Right cardiac atrium (tissue), 5 donors: ENCODE data around the gene SLC6A6. TPM values are rescaled to one million over a fixed set of nuclear protein-coding genes. Genes with fewer than 3 reads are reported as not detected.

Source experiments
- ATAC-seq, 2 donors: fragments of 200-7000 bp; cut with Tn5 transposase; one replicate each; pipeline versions ENCODE4 v1.8.0 to v1.9.1; 2020; ENCODE audit warnings: moderate library complexity in 2 of 2, mild to moderate bottlenecking in 1 of 2
- DNase-seq, 3 donors: peaks; one replicate each; pipeline ENCODE4 v3.0.0-alpha.2; 2020
- H3K27ac ChIP-seq: one replicate; pipeline ENCODE4 v1.5.1; 2013; ENCODE audit warnings: mild to moderate bottlenecking, low read length, control low read depth, moderate library complexity
- H3K27me3 ChIP-seq: one replicate; pipeline ENCODE4 v1.6.1; 2013; ENCODE audit not compliant: control insufficient read depth, insufficient read depth
- H3K4me1 ChIP-seq: one replicate; pipeline ENCODE4 v1.6.1; 2013; ENCODE audit warnings: low read length; ENCODE audit not compliant: control insufficient read depth, insufficient read depth
- H3K4me3 ChIP-seq: one replicate; pipeline ENCODE4 v1.5.1; 2013; ENCODE audit warnings: low read length, control low read depth
- H3K9me3 ChIP-seq: one replicate; pipeline ENCODE4 v1.6.1; 2013; ENCODE audit warnings: low read length; ENCODE audit not compliant: control insufficient read depth
- WGBS: extraction: QIAGEN DNeasy Blood & Tissue Kit; methylation state at CpG from one replicate; pipeline ENCODE4 v1.1.7; 2013; 5-methylcytosine and 5-hydroxymethylcytosine counted together
- intact Hi-C, 4 donors: fragments of 100-400 bp; cut with DNase I; formaldehyde crosslinking; loops; one replicate each; pipeline versions ENCODE4 v1.11.0 to v1.14.0; 2022 to 2023
- polyA plus RNA-seq: library from polyadenylated mRNA; stranded (reverse); fragments of 200-250 nt; gene quantifications from one replicate; pipeline ENCODE4 v1.2.3, GENCODE V29; 2013
- total RNA-seq, 4 donors: library from RNA; stranded (reverse); fragmentation: NEBNext Ultra II Directional; extraction: Animal tissue kit (Norgen Biotek cat#: 25700); gene quantifications; one replicate each; pipeline ENCODE4 v1.2.1, GENCODE V29; 2021
- donor health status: healthy with polysubstance abuse.
- donor health status: DM: no; HTN: yes; CAD: no.
- donor health status: DM: no; HTN: no; CAD: no.
- donor health status: DM: no; HTN: yes; CAD: no; lungs with severe emphysema.
- donor health status: DM: yes; HTN: yes; CAD: no.

The SLC6A6 gene
- total and polyA plus RNA-seq, 5 donors = 21.3 to 106 (median 31.6) TPM

DNA sequence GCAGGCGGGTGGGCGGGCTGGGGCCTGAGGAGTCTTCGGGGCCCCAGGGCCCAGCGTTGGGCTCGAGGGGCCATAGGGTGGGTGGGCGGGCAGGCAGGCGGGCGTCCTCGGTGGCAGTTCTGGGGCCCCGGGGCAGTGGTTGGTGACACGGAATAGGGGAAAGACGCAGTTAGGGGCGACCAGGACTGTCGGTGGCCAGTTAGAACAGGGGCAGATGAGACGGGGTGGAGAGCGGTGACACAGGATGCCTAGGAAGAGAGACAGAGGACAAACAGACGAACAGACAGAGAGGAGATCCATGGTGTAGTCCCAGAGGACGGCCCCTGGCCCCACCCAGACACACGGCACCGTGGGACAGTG is 101.3 kb downstream of the SLC6A6 start:
- no peak for ATAC-seq
- intact Hi-C loops = no loop called here
- Histone ChIP-seq H3K4me1 (no peaks in the 10 kb centered on the region), H3K27ac (no peak overlapping the region), H3K27me3 (no peaks in the 10 kb centered on the region), H3K9me3 (peaks cover 4% of the 10 kb centered on the region), H3K4me3 (no peak overlapping the region)
- 90% methylated on average over 20 of the region's 20 CpGs for WGBS
- no peak for DNase-seq

DNA sequence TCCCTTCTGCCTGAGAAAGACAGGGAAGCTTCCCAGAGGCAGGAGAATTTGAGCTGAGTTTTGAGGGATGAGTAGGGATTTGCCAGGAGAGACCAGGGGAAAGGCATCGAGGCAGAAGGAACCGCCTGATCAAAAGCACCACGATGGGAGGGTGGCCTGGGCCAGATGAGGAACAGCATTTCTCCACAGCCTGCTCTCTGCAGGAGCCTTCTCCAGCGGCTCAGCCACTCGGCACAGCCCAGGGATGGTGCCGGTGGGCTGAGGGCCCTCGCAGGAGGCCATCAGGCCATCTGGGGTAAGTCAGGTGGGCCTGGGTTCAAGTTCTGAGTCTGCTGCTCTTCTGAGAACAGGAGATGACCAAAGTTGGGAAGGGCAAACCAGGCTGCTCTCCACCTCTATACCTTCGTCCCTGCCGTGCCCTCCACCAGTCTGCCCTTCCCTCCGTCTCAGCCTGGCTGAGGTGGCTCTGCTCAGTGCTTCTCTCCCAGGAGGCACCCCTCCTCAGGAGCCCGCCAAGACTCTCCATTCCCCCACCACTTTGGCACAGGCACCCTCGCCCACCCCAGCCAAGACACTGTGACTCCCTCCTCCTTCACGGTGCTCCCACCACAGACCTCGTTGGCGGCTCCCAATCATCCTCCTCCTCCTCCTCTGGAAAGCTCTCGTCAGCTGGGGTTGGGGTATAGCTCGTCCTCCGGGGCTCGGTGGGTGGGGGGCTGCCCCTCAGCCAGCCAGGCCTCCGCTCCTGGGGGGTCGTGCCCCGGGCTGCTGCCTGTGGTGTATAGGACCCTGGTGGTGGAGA is 102.8 kb downstream of the SLC6A6 start:
- ATAC-seq (peak in 1 of 2 donors; percentile 13), DNase-seq (peak in 2 of 3 donors; percentile 30 to 49)
- Histone ChIP-seq H3K4me3 (no peak overlapping the region), H3K27me3 (no peaks in the 10 kb centered on the region), H3K4me1 (no peaks in the 10 kb centered on the region), H3K27ac (no peak overlapping the region), H3K9me3 (peaks cover 4% of the 10 kb centered on the region)
- 86% methylated on average over 22 of the region's 22 CpGs for WGBS
- intact Hi-C loops = no loop called here

DNA sequence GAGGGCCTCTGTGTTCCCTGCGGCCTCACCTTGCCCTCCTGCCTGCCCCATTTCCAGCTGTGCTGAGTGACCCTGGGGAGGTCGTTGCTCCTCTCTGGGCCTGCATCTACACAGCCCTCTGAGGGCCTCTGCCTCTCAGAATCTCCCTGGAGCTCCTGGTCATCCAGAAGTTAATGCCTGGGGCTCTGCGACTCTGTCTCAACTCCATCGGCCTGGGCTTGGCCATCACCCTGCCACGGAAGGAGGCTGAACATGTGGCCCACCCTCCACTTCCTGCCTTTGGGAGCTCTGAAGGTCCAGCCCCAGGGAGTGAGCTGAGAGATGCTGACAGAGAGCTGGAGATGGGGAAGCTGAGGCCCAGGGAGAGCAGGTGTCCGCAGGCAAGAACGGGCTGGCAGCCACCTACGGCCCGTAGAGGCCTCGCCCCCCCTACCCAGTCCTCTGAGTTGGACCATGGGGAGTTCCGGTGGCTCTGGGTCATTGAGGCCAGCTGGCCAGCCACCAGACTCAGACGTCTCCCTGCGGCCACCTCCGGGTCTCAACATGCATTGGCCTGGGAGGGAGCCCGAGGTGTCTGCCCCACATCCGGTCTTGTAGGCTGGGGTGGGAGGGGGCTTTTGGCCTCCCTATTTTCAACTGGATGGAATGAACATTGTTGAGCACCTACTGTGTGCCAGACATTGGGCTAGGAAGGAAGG is 103.5 kb downstream of the SLC6A6 start:
- WGBS = 87% methylated on average over 16 of the region's 16 CpGs
- no peaks in the 10 kb centered on the region for H3K27me3 ChIP-seq
- peaks cover 4% of the 10 kb centered on the region for H3K9me3 ChIP-seq
- intact Hi-C loops = no loop called here
- DNase-seq (peak in 2 of 3 donors; percentile 32 to 36), ATAC-seq (peak in 1 of 2 donors; percentile 10)
- no peak overlapping the region for H3K4me3 ChIP-seq
- no peak overlapping the region for H3K27ac ChIP-seq
- H3K4me1 ChIP-seq = no peaks in the 10 kb centered on the region

DNA sequence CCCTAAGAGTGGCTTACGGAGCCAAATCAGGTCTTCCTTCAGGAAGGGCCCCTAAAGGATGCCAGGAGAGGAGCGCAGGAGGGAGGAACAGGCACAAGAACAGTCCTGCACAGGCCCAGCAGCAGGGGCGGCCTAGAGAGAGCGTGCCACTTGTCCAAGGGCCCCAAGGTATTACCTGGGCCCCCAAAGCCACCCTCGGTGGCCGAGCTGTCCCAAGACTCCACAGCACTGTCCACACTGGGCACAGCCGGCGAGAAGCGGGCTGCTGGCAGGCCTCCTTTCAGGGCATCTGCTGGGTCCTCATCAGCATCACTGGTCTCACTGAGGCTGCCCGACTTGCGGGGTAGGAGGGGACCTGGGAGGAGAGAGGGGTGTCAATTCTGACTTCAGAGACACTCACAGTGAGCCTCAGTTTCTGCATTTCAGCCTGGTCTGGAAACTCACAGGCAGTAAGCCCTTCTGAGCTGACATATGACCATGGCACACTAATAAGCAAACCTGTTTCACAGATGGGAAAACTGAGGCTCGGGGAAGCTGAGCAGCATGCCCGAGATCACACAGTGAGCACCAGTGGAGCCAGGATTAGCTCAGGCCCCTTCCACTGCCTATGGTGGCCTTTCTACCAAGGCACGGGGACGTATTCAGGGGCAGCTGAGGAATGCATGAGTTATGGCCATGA is 104.4 kb downstream of the SLC6A6 start:
- intact Hi-C loops = no loop called here
- DNase-seq = peak in 2 of 3 donors; percentile 36 to 53
- no peaks in the 10 kb centered on the region for H3K4me1 ChIP-seq

DNA sequence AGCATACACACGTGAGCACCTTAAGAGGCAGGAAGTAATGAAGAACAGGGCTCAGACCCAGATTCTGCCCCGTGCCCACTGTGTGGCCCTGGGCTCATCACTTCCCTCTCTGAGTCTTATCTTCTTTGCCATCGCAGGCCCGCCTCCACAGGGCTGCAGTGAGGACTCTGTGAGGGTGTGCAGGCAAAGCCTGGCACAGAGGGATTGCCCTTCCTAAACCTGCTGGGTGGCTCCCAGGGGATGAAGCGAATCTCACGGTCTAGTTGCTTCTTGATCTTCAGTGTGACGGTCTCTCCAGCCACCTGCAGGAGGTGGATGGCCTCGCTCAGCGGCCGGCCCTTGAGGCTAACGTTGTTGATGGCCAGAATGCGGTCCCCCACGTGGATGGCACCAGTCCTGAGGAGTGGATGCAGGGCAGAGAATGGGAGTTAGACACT is 104.9 kb downstream of the SLC6A6 start:
- DNase-seq (peak in 2 of 3 donors; percentile 16 to 21), ATAC-seq (no peak)
- no peaks in the 10 kb centered on the region for H3K4me1 ChIP-seq
- no peak overlapping the region for H3K4me3 ChIP-seq
- H3K27ac ChIP-seq = no peak overlapping the region
- intact Hi-C loops = no loop called here
- WGBS = 81% methylated on average over 13 of the region's 13 CpGs
- no peaks in the 10 kb centered on the region for H3K27me3 ChIP-seq
- H3K9me3 ChIP-seq = peaks cover 4% of the 10 kb centered on the region

More for the DNA sequence above, 104.4 kb downstream of the SLC6A6 start:
- Histone ChIP-seq H3K27ac (no peak overlapping the region), H3K9me3 (peaks cover 4% of the 10 kb centered on the region), H3K4me3 (no peak overlapping the region), H3K27me3 (no peaks in the 10 kb centered on the region)
- 92% methylated on average over 15 of the region's 15 CpGs for WGBS
- ATAC-seq = no peak

DNA sequence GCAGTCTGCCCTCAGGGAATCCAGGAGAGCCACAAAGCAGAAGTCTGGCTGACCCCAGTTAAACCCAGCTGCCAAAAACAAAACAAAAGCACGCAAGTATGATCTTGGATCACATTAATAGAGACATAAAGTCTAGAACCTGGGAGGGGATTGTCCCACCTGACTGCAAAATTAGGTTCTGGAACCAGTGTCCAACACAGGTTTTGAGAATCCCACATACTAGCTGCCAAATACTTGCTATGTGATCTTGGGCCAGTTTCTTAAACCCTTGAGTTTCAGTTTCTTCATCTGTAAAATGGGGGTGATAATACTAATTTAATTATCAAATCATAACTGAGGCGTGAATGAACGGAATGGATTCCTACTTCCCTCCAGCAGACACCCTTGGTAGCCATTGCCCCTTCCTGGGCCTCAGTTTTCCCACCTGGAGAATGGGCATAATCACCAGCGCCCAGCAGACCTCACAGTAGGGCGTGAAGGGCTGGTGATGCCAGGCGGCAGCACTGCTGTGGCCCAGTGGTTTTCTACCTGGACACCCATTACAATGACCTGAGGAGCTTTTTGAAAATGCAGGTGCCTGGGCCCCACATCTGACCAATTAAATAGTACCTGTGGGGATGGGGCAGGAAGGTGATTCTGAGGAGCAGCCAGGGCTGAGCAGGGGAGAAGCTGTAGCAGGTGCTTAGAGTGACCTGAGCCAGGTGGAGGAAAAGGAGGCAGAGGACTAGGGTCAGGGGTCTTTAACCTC is 105.5 kb downstream of the SLC6A6 start:
- Histone ChIP-seq H3K9me3 (peaks cover 3% of the 10 kb centered on the region), H3K27ac (no peak overlapping the region), H3K4me1 (no peaks in the 10 kb centered on the region), H3K27me3 (no peaks in the 10 kb centered on the region), H3K4me3 (no peak overlapping the region)
- DNase-seq (peak in 2 of 3 donors; percentile 19 to 38), ATAC-seq (no peak)
- intact Hi-C loops = loop anchor here in 2 of 4 donors (2.0 kb wide), 1 partner anchor 41 kb away; no protein-coding TSS in a partner anchor
- 88% methylated on average over 6 of the region's 6 CpGs for WGBS

DNA sequence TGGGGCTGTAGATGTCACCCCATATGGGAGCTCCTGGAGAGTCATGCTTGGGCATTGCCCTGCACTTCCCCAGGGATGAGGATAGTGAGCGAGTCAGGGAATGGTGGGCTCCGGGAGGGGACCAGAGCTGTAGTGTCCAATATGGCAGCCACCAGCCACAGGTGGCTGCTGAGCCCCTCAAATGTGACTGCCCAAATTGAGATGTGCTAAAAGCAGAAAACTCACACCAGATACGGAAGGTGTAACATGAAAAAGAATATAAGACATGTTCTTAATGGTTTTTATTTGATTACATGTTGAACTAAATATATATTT is 106.1 kb downstream of the SLC6A6 start:
- no peak overlapping the region for H3K4me3 ChIP-seq
- WGBS = 48% methylated on average over 3 of the region's 3 CpGs
- no peaks in the 10 kb centered on the region for H3K27me3 ChIP-seq
- no peak overlapping the region for H3K27ac ChIP-seq
- DNase-seq (peak in 1 of 3 donors; percentile 31), ATAC-seq (no peak)
- H3K9me3 ChIP-seq = no peaks in the 10 kb centered on the region
- intact Hi-C loops = loop anchor here in 2 of 4 donors (2.0 kb wide), 1 partner anchor 40 kb away; no protein-coding TSS in a partner anchor
- no peaks in the 10 kb centered on the region for H3K4me1 ChIP-seq

DNA sequence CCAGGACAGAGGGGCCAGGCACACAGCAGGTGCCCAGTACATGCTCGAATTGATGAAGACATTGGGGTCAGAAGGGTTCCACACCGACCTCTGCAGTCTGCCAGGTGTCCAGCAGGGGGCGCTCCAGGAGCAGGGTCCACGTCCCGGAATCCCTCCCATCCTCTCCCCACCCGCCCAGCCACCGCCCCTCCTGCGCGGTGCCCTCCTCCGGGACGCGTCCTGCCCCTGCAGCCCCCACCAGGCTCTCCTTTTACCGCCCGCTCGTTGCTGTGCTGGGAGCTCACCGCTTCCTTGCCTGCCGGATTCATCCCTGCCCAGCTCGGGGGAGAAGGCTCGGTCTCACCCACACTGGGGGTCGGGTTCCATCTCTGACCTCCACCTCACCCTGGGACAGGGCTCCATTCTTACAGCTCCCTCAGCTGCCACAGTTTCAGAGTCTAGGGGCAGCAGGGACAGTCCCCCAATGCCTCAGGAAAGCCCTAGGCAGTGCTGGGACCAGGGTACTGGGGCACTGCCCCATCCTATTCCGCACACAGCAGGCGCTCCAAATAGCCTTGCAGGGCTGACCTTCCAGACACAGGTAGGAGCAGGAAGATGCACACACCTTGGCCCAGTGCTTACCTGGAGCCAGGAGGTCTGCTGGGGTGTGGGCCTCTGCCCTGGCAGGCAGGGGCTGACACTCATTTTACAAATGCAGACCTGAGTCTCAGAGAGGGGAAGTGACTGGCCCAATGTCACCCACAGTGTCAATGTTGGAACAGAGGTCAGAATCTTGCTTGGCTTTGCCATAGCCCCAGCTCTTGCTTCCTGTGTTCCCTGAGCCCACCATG is 106.8 kb downstream of the SLC6A6 start:
- no peaks in the 10 kb centered on the region for H3K9me3 ChIP-seq
- no peaks in the 10 kb centered on the region for H3K27me3 ChIP-seq
- 22% methylated on average over 22 of the region's 22 CpGs for WGBS
- no peaks in the 10 kb centered on the region for H3K4me1 ChIP-seq
- peak; percentile 67 to 90 (median 89) for DNase-seq
- intact Hi-C loops = loop anchor here in 2 of 4 donors (2.0 kb wide), 1 partner anchor 40 kb away; no protein-coding TSS in a partner anchor
- no peak overlapping the region for H3K27ac ChIP-seq
- ATAC-seq = peak; percentile 51 to 71
- no peak overlapping the region for H3K4me3 ChIP-seq

DNA sequence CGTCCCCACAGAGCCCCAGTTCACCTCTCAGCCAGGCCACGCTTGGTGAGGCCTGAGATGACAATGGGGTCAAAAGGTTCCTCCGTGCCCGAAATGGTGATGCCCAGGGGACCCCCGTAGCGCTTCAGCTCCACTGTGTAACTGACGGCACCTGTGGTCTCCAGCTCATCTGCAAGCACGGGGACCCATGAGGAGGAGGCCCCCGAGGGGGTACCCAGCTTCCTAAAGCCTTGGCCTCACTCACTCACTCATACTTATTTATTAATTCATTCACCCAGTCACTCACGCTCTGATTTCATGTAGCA is 107.3 kb downstream of the SLC6A6 start:
- H3K27ac ChIP-seq = no peak overlapping the region
- no peaks in the 10 kb centered on the region for H3K27me3 ChIP-seq
- ATAC-seq = no peak
- intact Hi-C loops = loop anchor here (2.0 to 5.0 kb wide), 2 partner anchors 38 to 39 kb away; no protein-coding TSS in a partner anchor
- H3K9me3 ChIP-seq = no peaks in the 10 kb centered on the region
- peak in 1 of 3 donors; percentile 35 for DNase-seq
- WGBS = 91% methylated on average over 10 of the region's 10 CpGs
- H3K4me3 ChIP-seq = no peak overlapping the region
- H3K4me1 ChIP-seq = no peaks in the 10 kb centered on the region
